ENCODE data around the gene OR4D11. TPM values are rescaled to one million over a fixed set of nuclear protein-coding genes. Genes with fewer than 3 reads are reported as not detected.

The OR4D11 gene
- total and polyA plus RNA-seq, 9 of the 15 experiments (the other 6 are each of a cell fraction or from before 2014, with no cell fraction given): not detected

GRCh38 chr11:59544869-59545178 is 41.4 kb downstream of the OR4D11 start (continued):
- TF ChIP-seq CTCFL (IDR thresholded peaks at IDR 0.05; ENCODE audit: borderline replicate concordance, insufficient read depth, low read depth, low read length, poor library complexity, severe bottlenecking) (no peak), TAF1 (IDR thresholded peaks at IDR 0.05; ENCODE audit: control insufficient read depth, extremely low read depth, insufficient read depth, low read length, severe bottlenecking) (no peak), SMAD3 (CRISPR knock-in tag; conservative IDR thresholded peaks at IDR 0.05) (no peak), XRCC4 (IDR thresholded peaks at IDR 0.05; ENCODE audit: extremely low read depth, insufficient read depth, insufficient read length) (no peak), ID3 (CRISPR knock-in tag; IDR thresholded peaks at IDR 0.05) (no peak), ID3 (tag; IDR thresholded peaks at IDR 0.05) (no peak), ZNF354B (CRISPR knock-in tag; IDR thresholded peaks at IDR 0.05) (no peak), ELF1 (tag; IDR thresholded peaks at IDR 0.05) (no peak), SFPQ (IDR thresholded peaks at IDR 0.05; ENCODE audit: low read depth, low read length) (no peak), NCOA4 (IDR thresholded peaks at IDR 0.05; ENCODE audit: partially characterized antibody) (no peak), E2F3 (CRISPR knock-in tag; IDR thresholded peaks at IDR 0.05) (no peak), LEF1 (IDR thresholded peaks at IDR 0.05) (no peak), EHMT2 (IDR thresholded peaks at IDR 0.05) (no peak), DACH1 (IDR thresholded peaks at IDR 0.05; ENCODE audit: partially characterized antibody) (no peak), C11orf30 (IDR thresholded peaks at IDR 0.05; ENCODE audit: low read depth) (no peak), ELK1 (CRISPR knock-in tag; IDR thresholded peaks at IDR 0.05) (no peak)
- TF ChIP-seq, protein P1, sequence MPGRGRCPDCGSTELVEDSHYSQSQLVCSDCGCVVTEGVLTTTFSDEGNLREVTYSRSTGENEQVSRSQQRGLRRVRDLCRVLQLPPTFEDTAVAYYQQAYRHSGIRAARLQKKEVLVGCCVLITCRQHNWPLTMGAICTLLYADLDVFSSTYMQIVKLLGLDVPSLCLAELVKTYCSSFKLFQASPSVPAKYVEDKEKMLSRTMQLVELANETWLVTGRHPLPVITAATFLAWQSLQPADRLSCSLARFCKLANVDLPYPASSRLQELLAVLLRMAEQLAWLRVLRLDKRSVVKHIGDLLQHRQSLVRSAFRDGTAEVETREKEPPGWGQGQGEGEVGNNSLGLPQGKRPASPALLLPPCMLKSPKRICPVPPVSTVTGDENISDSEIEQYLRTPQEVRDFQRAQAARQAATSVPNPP (IDR thresholded peaks at IDR 0.05; ENCODE audit: borderline replicate concordance, insufficient read depth, insufficient read length): no peak

Measured in K562 (cell line).